ENCODE measurements around the gene ASIC3. TPM values are rescaled to one million over a fixed set of nuclear protein-coding genes. Genes with fewer than 3 reads are reported as not detected.

Gene ASIC3
- total and polyA plus RNA-seq, 2 donors (not counting 3 experiments of a cell fraction or from before 2014, with no cell fraction given), result 0.69 to 0.70 TPM

DNA sequence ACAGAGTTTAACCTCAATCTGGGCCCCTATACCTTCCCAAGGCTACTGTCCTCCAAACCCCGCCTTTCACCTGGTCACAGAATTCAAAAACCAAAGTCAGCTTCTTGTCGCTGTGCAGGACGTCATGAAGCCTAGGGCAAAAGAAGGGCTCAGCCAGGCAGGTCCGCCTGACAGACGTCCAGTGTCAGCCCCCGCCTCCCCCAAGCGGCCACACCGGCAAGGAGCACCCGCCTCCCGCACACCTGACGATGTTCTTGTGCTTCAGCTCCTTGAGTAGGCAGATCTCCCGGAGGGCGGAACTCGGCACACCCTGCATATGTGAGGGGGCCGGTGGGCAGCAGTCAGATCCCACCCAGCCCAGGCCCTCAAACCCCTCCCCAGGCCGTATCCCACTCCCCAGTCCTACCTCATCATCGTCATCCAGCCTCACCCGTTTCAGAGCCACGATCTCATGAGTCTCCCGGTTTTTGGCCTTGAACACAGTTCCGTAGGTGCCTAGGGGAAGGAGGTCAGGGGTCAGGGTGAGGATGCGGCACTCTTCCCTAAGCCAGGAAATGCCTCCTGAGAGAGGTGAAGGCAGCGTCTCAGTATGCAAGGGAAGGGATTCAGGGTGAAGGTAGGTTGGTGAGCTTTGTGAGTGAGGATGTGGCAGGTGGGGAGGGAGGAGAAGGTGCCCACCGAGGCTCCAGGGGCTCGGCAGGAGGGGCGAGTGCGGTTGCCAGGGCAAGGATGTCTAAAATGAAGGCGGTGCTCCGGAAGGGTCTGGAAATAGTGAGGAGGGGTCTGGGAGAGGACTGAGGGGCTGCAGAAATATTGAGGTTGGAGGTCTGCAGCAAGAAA, 8.6 kb downstream of the ASIC3 start:
- ChIA-PET POLR2A (no interaction called here), CTCF (interaction anchor here (1.0 kb wide), 1 partner anchor 94 kb away, joined by 3 read pairs; no protein-coding TSS in a partner anchor)
- Histone ChIP-seq H3K9me3 (replicated peaks; ENCODE audit: control insufficient read depth, insufficient read depth, low read length) (no peaks in the 10 kb centered on the region), H3K27ac (ENCODE audit: insufficient read depth, low read depth, low read length) (no peak overlapping the region), H3K4me1 (ENCODE audit: control insufficient read depth, extremely low read depth, insufficient read depth, low read length) (peaks cover 29% of the 10 kb centered on the region), H3K9ac (replicated peaks; ENCODE audit: extremely low read depth, insufficient read depth, low read length) (no peak overlapping the region), H3K4me2 (ENCODE audit: insufficient read depth, low read length) (peak overlapping the region; percentile 55), H4K20me1 (replicated peaks; ENCODE audit: control insufficient read depth, extremely low read depth, insufficient read depth, low read length) (no peaks in the 10 kb centered on the region), H2AFZ (ENCODE audit: low read depth, low read length) (peak overlapping the region; percentile 81), H3K27me3 (ENCODE audit: control insufficient read depth in 2 of 2, insufficient read depth in 2 of 2, low read length in 2 of 2) (no peaks in the 10 kb centered on the region), H3K4me3 (replicated peaks in 1 of 3; ENCODE audit: insufficient read depth in 1 of 3, low read depth in 1 of 3, low read length in 3 of 3) (peak overlapping the region; percentile 28 to 69 (median 48)), H3K79me2 (ENCODE audit: control insufficient read depth, insufficient read depth, low read length) (peaks cover 22% of the 10 kb centered on the region), H3K36me3 (ENCODE audit: control insufficient read depth in 2 of 2, extremely low read depth in 1 of 2, insufficient read depth in 2 of 2, low read length in 2 of 2) (no peaks in the 10 kb centered on the region), H3K9me1 (replicated peaks; ENCODE audit: control insufficient read depth, extremely low read depth, insufficient read depth, low read length) (no peaks in the 10 kb centered on the region)
- dilution Hi-C loops (cut with MboI; ENCODE audit: extremely low pct_ligation_motif_present, low sequenced_read_pairs), result no loop called here
- DNase-seq (ENCODE audit: low read depth, low spot score), result no peak
- intact Hi-C loops (cut with micrococcal nuclease), result no loop called here
- no TSS peak for BruUV-seq (replicated peaks)
- FAIRE-seq, result no peak
- TF ChIP-seq MYC (IDR thresholded peaks at IDR 0.05; ENCODE audit: low read depth, low read length) (no peak), POLR2A (IDR thresholded peaks at IDR 0.05; ENCODE audit: low read depth, low read length) (no peak), FOS (IDR thresholded peaks at IDR 0.05; ENCODE audit: borderline replicate concordance, insufficient read depth, low read length) (no peak), POLR2AphosphoS5 (IDR thresholded peaks at IDR 0.05; ENCODE audit: insufficient read depth, low read depth, low read length) (no peak), EZH2 (IDR thresholded peaks at IDR 0.05; ENCODE audit: borderline replicate concordance, low read depth, low read length, severe bottlenecking) (no peak), JUN (IDR thresholded peaks at IDR 0.05; ENCODE audit: borderline replicate concordance, insufficient read depth, insufficient read length, low read depth) (no peak), GATA2 (IDR thresholded peaks at IDR 0.05; ENCODE audit: insufficient read depth, insufficient read length, low read depth, low read length) (no peak)
- TF ChIP-seq, protein P1, sequence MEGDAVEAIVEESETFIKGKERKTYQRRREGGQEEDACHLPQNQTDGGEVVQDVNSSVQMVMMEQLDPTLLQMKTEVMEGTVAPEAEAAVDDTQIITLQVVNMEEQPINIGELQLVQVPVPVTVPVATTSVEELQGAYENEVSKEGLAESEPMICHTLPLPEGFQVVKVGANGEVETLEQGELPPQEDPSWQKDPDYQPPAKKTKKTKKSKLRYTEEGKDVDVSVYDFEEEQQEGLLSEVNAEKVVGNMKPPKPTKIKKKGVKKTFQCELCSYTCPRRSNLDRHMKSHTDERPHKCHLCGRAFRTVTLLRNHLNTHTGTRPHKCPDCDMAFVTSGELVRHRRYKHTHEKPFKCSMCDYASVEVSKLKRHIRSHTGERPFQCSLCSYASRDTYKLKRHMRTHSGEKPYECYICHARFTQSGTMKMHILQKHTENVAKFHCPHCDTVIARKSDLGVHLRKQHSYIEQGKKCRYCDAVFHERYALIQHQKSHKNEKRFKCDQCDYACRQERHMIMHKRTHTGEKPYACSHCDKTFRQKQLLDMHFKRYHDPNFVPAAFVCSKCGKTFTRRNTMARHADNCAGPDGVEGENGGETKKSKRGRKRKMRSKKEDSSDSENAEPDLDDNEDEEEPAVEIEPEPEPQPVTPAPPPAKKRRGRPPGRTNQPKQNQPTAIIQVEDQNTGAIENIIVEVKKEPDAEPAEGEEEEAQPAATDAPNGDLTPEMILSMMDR (IDR thresholded peaks at IDR 0.05; ENCODE audit: extremely low read depth in 1 of 2, insufficient read depth in 1 of 2, low read depth in 1 of 2, low read length in 2 of 2), result no peak

Measured in endothelial cell of umbilical vein (primary cell).